ENCODE data around the gene SH3PXD2A. TPM values are rescaled to one million over a fixed set of nuclear protein-coding genes. Genes with fewer than 3 reads are reported as not detected.
A peak's percentile ranks its signal among the peaks of the same experiment; 100 is the strongest.
"Not testable (repeated sequence)": the region's sequence is repeated elsewhere in the genome, so short reads cannot be mapped to it uniquely, and the experiment has no call there.

SH3PXD2A gene
- total RNA-seq, 3 donors from 2014 or later = 14.3 to 30.5 (median 14.7) TPM

DNA sequence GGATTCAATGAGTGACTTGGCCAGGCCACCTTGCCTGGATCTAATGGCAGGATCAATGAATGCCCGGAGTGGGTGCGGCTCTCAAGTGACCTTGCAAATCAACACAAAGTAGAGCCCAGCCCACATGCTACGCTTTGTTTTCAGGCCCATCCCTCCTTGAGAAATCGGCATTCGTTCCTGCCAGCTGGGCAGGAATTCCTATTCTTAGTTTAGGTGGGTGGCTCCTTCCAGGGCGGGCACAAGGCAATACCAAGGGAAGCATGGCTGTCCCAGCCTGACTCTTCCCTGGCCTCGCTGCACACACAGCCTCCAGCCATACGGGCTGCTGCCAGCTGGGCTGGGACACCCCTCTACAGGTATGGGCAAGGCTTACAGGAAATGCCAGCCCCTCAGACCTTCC, 119.3 kb downstream of the SH3PXD2A start:
- no peaks in the 10 kb centered on the region for H3K27me3 ChIP-seq
- intact Hi-C loops (cut with DNase I; ENCODE audit: low total_unique reads) = no loop called here
- no peak overlapping the region for H3K4me3 ChIP-seq
- H3K4me1 ChIP-seq = peaks cover 0 to 3% of the 10 kb centered on the region in 2 donors
- no peaks in the 10 kb centered on the region for H3K9me3 ChIP-seq
- no peaks in the 10 kb centered on the region for H3K36me3 ChIP-seq
- peak overlapping the region; percentile 82 to 87 for H3K27ac ChIP-seq
- TF ChIP-seq POLR2AphosphoS5 (IDR thresholded peaks at IDR 0.05) = peak in 1 of 3 donors; percentile 23
- TF ChIP-seq POLR2A (IDR thresholded peaks at IDR 0.05) = no peak
- no peak for TF ChIP-seq CTCF (IDR thresholded peaks at IDR 0.05)
- peak in 1 of 2 donors; percentile 90 for DNase-seq (ENCODE audit: low spot score in 2 of 2)

- Histone ChIP-seq H3K27me3 (no peaks in the 10 kb centered on the region), H3K27ac (peak overlapping the region in 1 of 2 donors; percentile 19)
Observed at GRCh38 chr10:103734731-103735130, 120.6 kb downstream of the SH3PXD2A start.

GRCh38 chr10:103733045-103733419, 122.3 kb downstream of the SH3PXD2A start:
- Histone ChIP-seq H3K27ac (no peak overlapping the region), H3K27me3 (no peaks in the 10 kb centered on the region), H3K9me3 (no peaks in the 10 kb centered on the region), H3K4me1 (no peaks in the 10 kb centered on the region), H3K36me3 (no peaks in the 10 kb centered on the region), H3K4me3 (no peak overlapping the region)
- DNase-seq (ENCODE audit: low spot score in 2 of 2) = no peak
- intact Hi-C loops (cut with DNase I; ENCODE audit: low total_unique reads) = no loop called here
- TF ChIP-seq POLR2AphosphoS5 (IDR thresholded peaks at IDR 0.05) (no peak), POLR2A (IDR thresholded peaks at IDR 0.05) (no peak), CTCF (IDR thresholded peaks at IDR 0.05) (no peak)

More at GRCh38 chr10:103734731-103735130, 120.6 kb downstream of the SH3PXD2A start:
- no peak overlapping the region for H3K4me3 ChIP-seq
- H3K36me3 ChIP-seq = no peaks in the 10 kb centered on the region
- H3K4me1 ChIP-seq = peaks cover 0 to 3% of the 10 kb centered on the region in 2 donors
- H3K9me3 ChIP-seq = no peaks in the 10 kb centered on the region
- TF ChIP-seq CTCF (IDR thresholded peaks at IDR 0.05) (no peak), POLR2A (IDR thresholded peaks at IDR 0.05) (no peak), POLR2AphosphoS5 (IDR thresholded peaks at IDR 0.05) (no peak)
- intact Hi-C loops (cut with DNase I; ENCODE audit: low total_unique reads) = no loop called here
- no peak for DNase-seq (ENCODE audit: low spot score in 2 of 2)

DNA sequence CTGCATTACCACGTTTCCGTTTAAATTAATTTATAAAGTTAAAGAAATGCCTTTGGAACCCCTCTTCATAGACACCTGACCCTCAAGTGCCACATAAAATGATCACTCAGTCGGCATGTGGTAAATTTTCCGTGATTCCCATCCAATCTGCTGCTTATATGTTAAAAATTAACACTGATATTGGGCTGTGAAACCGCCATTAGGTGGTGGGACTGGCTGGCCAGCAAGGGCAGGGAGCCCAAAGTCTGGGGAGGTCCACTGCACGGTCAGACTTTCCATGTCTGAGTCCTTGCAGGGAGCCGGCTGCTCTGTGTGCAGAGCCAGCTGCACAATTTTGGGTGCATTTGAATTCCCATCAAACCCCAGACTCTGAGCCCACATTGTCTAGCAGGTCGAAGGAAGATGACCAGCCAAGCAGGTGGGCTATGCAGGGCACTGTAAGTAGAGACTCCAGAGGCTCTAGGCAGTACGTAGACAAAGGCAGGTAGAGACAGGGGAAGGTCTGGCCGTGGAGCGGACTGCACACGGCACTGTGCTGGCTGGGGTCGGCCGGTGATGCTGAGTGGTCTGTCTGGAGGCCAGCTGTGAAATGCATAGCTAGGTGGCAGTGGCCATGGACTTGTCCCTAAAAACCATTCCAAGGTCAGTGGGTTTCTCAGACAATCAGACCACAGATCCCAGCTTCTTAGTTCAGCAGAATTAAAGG, 122.9 kb downstream of the SH3PXD2A start:
- no peak overlapping the region for H3K27ac ChIP-seq
- H3K4me3 ChIP-seq = no peak overlapping the region
- DNase-seq (ENCODE audit: low spot score in 2 of 2) = no peak
- TF ChIP-seq CTCF (IDR thresholded peaks at IDR 0.05) = no peak
- no peak for TF ChIP-seq POLR2A (IDR thresholded peaks at IDR 0.05)
- TF ChIP-seq POLR2AphosphoS5 (IDR thresholded peaks at IDR 0.05) = no peak
- H3K36me3 ChIP-seq = no peaks in the 10 kb centered on the region
- H3K9me3 ChIP-seq = no peaks in the 10 kb centered on the region
- H3K27me3 ChIP-seq = no peaks in the 10 kb centered on the region
- intact Hi-C loops (cut with DNase I; ENCODE audit: low total_unique reads) = no loop called here
- H3K4me1 ChIP-seq = no peaks in the 10 kb centered on the region

DNA sequence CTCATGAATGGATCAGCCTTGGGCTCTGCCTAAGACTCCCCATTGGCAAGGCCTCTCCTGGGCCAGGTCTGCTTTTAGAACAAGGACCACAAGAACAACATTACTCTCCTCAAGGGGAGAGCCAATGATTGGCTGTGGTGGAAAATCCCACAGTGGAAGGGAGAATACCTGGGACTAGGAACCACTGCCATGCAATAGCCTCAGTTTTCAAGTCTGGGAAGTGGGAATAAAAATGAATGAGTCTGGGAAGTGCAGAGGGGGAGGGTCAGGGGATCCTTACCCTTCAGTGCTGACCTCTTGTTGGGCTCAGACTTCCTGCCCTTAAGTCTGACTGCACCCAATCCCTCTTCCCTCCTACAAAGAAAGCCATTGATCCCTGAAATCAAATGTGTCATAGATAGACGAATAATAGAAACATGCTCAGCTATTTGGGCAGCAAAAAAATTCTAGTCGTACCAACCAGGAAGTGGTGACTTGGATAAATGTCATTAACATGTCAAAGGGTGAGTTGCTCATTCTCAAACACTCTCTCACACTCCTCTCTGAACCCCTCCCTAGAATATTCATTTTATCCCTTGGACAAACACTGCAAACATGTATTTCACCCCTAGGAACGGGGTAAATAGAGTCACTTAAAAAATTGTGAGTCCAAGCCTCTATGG, 123.6 kb downstream of the SH3PXD2A start:
- no peak overlapping the region for H3K27ac ChIP-seq
- TF ChIP-seq POLR2A (IDR thresholded peaks at IDR 0.05) (no peak), CTCF (IDR thresholded peaks at IDR 0.05) (no peak), POLR2AphosphoS5 (IDR thresholded peaks at IDR 0.05) (no peak)

DNA sequence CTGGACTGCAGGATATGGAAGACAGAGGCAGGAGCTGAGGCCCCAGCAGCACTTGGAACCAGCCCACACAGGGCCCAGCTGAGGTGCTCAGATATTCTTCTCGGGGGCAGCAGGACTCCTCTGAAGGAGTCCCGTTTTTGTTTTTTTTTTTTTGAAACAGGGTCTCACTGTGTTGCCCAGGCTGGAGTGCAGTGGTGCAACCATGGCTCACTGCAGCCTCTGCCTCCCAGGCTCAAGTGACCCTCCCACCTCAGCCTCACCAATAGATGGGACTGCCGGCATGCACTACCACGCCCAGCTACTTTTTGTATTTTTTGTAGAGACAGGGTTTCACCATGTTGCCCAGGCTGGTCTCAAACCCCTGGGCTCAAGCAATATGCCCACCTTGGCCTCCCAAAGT, 124.3 kb downstream of the SH3PXD2A start:
- H3K36me3 ChIP-seq; DNase-seq (ENCODE audit: low spot score in 2 of 2); H3K27ac ChIP-seq; H3K27me3 ChIP-seq; H3K4me1 ChIP-seq; intact Hi-C loops (cut with DNase I; ENCODE audit: low total_unique reads); H3K4me3 ChIP-seq; H3K9me3 ChIP-seq: not testable (repeated sequence)

More for the DNA sequence above, 123.6 kb downstream of the SH3PXD2A start:
- no peak for DNase-seq (ENCODE audit: low spot score in 2 of 2)
- Histone ChIP-seq H3K4me1 (no peaks in the 10 kb centered on the region), H3K9me3 (no peaks in the 10 kb centered on the region), H3K27me3 (no peaks in the 10 kb centered on the region), H3K4me3 (no peak overlapping the region), H3K36me3 (no peaks in the 10 kb centered on the region)
- intact Hi-C loops (cut with DNase I; ENCODE audit: low total_unique reads) = no loop called here
